Activated T-helper 1 cell treated with anti-CD3 and anti-CD28 coated beads, Interleukin-2, amount 50 U/mL, for 16 hours (primary cell): ENCODE data around the gene MRTO4.
A peak's percentile ranks its signal among the peaks of the same experiment; 100 is the strongest.
"Not testable (repeated sequence)": the region's sequence is repeated elsewhere in the genome, so short reads cannot be mapped to it uniquely, and the experiment has no call there.

Experiments
- DNase-seq, 2 donors: peaks; one replicate each; pipeline ENCODE4 v3.0.0-alpha.2; 2020; ENCODE audit warnings: low read depth in 1 of 2, low spot score in 1 of 2

MRTO4 gene

DNA sequence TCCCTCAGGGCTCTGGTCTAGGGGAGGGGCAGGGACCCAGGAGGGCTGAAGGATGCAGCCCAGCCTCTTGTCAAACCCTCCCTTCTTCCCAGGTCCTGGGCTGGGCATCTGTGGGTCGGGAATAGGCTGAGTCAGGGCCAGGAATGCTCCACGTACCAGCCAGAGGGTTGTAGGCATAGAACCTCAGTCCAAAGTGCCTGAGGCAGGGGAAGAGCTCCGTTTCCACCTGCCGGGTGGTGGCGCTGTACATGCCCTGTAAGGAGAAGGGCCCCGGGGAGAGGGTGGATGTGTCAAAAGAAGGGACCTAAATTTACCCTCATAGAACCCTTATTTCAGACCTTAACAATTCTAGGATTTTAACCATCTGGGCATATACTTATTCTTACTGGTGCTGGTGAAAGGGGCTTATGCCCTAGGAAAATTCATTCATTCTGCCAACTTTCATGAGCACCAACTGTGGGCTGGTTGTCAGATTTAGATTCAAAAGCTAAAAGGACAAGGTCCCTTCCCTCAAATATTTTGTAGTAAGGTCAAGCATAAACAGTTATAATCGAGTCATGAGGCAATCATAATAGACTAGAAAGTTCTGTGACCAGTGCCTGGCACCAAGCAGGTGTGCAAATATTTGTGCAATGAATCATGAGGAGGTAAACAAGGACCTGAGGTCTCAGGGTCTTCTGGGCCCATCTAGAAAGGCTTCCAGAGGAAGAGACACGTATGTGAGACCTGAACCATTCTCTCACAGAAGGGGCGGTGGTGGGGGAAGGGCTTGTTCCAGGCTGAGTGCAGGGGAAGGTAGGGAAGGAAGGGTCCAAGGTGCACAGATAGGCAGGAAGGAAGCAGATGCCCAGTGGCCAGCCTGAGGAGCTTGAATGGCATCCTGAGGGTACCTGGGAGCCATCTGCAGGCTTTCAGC, 18.1 kb downstream of the MRTO4 start:
- not testable (repeated sequence) for DNase-seq

DNA sequence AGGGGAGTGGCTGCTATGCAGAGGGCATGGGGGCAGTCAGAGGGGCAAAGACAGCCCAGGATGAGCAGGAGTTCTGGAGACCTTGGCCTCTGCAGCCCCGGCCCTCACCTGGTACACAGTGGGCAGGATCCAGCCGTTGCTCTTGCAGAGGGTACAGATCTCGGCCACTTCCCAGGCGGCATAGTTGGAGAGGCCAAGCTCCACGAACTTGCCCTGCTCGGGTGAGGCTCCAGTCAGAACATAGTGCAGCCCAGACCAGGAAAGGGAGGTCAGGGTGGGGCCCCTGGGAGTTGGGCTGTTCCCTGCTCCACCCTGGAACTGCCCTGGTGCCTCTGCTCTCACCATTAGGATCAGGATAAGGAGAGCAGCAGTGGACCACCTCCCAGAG, 18.7 kb downstream of the MRTO4 start:
- DNase-seq: not testable (repeated sequence)

DNA sequence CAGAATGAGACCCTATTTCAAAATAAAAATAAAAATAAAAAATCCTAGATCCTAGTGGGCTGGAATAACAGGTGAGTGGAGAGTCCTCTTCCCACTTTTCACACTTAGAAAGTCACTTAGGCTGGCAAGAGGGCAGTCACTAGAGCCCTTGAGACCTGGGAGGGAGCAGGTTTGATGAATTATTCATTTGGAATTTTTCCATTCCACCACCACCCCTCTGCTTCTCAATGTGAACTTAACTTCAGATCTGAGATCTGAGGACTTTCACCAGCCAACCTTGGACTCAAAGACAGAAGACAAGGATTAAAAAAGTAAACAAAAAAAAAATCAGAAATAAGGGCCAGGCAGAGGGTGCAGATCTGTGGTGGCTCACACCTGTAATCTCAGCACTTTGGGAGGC, 20.5 kb downstream of the MRTO4 start:
- DNase-seq: no peak

DNA sequence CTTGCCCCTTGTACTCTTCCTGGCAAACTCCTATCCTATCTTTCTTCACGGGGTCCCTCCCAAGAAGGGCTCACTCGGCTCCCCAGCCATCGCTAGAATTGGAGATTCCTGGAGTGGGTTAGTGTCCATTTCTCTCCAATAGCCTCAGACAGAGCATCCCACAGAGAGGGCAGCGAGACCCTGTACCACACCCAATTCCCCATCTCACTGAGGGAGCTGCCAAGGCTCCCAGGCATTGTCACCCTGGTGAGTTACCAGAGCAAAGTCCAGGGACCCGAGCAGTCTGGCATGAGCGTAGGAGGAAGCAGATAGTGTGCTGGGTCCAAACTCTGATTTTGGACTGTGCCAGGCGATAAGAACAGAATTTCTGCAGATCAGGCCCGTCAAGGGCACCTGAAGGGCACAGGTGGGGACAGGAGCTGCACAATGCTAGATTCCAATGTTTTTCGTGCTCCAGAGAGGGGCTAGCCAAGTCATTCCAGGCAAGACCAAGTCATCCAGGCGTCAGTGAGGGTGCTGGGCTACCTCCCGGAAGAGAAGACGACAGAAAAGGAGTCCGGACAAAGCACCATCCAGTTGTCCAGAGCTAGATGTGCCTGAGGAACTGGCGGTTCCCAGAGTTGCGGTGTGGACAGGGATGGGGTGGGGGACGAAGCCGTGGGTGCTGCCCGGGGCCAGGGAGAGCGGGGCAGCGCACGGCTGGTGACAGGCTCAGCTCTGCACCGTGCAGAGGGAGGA, 21.7 kb downstream of the MRTO4 start:
- no peak for DNase-seq

GRCh38 chr1:19273844-19274531, 22.4 kb downstream of the MRTO4 start:
- not testable (repeated sequence) for DNase-seq

DNA sequence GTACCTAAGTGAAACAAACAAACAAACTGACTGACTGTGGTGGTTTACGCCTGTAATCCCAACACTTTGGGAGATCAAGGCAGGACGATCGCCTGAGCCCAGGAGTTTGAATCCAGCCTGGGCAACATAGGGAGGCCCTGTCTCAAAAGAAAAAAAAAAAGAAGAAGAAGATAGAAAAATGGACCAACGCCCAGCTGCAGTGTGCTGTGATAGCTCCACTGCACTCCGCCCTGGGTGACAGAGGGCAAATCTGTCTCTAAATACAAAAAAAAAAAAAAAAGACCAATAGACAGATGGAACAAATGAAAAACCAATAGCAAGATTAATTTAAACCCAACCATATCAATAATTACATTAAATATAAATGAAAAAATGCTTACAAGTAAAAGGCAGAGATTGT, 23.0 kb downstream of the MRTO4 start:
- no peak for DNase-seq

GRCh38 chr1:19283891-19284290, 32.3 kb downstream of the MRTO4 start:
- no peak for DNase-seq

GRCh38 chr1:19284881-19285280, 33.3 kb downstream of the MRTO4 start:
- DNase-seq: no peak

DNA sequence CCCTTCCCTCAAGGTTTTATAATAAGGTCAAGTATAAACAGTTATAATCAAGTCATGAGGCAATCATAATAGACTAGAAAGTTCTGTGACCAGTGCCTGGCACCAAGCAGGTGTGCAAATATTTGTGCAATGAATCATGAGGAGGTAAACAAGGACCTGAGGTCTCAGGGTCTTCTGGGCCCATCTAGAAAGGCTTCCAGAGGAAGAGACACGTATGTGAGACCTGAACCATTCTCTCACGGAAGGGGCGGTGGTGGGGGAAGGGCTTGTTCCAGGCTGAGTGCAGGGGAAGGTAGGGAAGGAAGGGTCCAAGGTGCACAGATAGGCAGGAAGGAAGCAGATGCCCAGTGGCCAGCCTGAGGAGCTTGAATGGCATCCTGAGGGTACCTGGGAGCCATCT, 33.8 kb downstream of the MRTO4 start:
- not testable (repeated sequence) for DNase-seq

DNA sequence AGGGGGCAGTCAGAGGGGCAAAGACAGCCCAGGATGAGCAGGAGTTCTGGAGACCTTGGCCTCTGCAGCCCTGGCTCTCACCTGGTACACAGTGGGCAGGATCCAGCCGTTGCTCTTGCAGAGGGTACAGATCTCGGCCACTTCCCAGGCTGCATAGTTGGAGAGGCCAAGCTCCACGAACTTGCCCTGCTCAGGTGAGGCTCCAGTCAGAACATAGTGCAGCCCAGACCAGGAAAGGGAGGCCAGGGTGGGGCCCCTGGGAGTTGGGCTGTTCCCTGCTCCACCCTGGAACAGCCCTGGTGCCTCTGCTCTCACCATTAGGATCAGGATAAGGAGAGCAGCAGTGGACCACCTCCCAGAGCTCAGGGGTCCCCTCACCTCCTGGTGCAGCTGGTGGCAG, 34.2 kb downstream of the MRTO4 start:
- DNase-seq: not testable (repeated sequence)

DNA sequence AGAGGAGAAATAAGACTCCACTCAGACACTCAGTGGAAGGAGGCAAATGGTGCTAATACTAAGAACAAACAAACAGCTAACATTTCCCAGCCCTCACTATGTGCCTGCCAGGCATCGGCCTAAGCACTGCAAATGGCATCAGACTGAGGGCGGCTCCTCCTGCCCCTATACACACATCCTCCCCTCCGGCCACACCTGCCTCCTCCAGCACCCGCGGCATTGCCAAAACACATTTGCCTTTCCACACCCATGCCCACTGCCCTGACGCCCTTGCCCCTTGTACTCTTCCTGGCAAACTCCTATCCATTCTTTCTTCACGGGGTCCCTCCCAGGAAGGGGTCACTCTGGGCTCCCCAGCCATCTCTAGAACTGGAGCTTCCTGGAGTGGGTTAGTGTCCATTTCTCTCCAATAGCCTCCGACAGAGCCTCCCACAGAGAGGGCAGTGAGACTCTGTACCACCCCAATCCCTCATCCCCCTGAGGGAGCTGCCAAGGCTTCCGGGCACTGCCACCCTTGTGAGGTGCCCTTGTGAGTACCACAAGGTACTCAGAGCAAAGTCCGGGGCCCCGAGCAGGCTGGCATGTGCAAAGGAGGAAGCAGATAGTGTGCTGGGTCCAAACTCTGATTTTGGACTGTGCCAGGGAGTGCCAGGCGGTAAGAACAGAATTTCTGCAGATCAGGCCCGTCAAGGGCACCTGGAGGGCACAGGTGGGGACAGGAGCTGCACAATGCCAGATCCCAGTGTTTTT, 36.0 kb downstream of the MRTO4 start:
- DNase-seq: no peak

DNA sequence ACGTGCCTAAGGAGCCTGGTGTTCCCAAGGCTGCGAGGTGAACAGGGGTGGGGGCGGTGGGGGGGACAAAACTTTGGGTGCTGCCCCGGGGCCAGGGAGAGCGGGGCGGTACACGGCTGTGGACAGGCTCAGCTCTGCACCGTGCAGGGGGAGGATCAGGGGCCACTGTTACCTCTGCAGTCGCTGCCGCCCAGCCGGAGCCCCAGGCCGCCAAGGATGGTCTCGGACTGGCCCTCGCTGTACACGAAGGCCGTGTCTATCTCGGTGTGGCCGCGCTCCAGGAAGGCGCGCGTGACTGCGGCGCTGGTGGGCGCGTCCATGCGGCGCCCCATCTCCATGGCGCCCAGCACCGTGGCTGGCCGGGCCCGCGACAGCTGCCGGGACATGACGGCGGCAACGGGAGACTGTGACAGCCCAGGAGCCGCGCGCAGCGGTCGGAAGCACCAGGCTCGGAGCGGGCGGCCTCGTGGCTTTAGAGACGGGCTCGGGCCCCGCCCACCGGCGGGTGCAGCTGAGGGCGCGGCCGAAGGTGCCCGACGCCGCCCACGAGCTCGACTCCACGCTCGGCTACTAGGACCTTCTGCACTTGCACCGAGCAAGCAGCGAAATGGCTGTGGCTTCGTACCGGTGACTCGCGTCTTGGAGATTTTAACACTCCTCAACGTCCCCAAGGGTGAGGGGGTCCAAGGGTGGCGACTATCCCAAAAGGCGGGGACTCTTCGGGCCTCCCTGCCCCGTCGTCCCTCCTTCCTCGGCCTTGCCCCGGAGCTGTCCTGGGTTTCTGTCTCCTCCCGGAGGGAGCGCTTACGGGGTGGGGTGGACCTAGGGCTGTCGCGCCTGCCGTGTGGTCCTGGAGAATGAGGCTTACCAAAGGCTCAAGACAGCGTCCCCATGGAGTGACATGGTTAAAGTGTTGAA, 37.0 kb downstream of the MRTO4 start, which contains the start of gene AKR7A3:
Gene AKR7A3, minus strand, starts transcription at position 447 of the 918 bp plus-strand sequence. Its CDS starts 61 bp downstream, at position 386.
- DNase-seq: peak; percentile 22 to 37

GRCh38 chr1:19289244-19289643, 37.6 kb downstream of the MRTO4 start:
- DNase-seq: no peak

DNA sequence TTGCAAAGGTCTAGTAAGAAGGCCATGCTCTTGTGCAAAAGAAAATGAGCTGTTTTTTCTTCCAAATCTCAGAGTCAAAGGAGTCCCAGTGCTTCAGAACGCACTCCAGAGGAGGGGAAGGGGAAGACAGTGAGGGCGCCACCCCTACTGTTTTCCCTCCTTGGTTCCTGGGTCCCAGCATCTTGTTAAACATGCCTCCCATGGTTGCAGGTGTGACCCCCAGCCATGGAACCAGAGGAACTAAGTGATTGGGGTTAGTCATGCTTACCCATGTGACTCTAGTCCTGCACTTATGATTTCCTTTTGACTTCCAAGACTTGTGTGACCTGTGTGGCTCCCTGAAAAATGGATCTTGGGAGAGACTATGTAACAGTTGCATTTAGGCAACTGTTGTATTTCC, 43.0 kb downstream of the MRTO4 start:
- DNase-seq: no peak

GRCh38 chr1:19300211-19300610, 48.6 kb downstream of the MRTO4 start:
- DNase-seq: no peak

- not testable (repeated sequence) for DNase-seq
These were observed 52.5 kb downstream of the MRTO4 start for GRCh38 chr1:19304081-19304480.

DNA sequence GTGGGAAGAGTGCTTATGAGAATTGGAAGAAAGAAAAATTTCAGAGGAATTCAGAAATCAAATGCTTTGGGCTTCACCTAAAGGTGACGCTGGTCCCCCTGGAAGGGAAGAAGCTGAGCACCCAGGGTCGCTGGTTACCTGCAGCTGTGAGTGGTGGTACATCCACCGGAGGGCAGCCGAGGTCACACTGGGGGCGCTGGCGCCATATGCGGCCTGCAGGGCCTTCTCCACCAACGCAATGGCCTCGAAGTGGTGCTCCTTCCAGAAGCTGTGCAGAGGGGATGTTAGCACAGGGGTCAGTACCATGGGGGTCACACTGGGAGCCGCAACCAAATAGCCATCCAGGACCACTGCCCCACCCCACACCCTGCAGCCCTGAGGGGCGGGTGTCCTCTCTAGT, 54.3 kb downstream of the MRTO4 start:
- no peak for DNase-seq

DNA sequence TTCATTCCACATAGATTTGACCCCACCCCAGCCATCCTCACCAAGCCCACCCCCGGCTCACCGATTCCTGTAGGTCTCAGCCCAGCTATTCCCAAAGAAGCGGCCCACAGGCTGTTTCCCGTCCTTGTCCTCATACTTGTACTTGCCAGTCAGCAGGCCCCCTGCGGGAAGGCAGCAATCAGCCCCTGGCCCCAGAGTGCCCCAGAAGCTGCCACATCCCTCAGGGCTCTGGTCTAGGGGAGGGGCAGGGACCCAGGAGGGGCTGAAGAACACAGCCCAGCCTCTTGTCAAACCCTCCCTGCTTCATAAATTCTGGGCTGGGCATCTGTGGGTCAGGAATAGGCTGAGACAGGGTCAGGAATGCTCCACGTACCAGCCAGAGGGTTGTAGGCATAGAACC, 55.3 kb downstream of the MRTO4 start:
- no peak for DNase-seq

GRCh38 chr1:19307794-19308508, 56.3 kb downstream of the MRTO4 start:
- no peak for DNase-seq
